Activated CD4-positive, alpha-beta T cell treated with anti-CD3 and anti-CD28 coated beads, Interleukin-2, amount 50 U/mL, for 48 hours (primary cell): Measurements from ENCODE around the gene LTBP3.

Experiments
- DNase-seq, 2 experiments: peaks; one replicate each; pipeline ENCODE4 v3.0.0-alpha.2; 2020

LTBP3 gene

GRCh38 chr11:65505466-65506289 is 52.5 kb downstream of the LTBP3 start:
- DNase-seq = no peak

DNA sequence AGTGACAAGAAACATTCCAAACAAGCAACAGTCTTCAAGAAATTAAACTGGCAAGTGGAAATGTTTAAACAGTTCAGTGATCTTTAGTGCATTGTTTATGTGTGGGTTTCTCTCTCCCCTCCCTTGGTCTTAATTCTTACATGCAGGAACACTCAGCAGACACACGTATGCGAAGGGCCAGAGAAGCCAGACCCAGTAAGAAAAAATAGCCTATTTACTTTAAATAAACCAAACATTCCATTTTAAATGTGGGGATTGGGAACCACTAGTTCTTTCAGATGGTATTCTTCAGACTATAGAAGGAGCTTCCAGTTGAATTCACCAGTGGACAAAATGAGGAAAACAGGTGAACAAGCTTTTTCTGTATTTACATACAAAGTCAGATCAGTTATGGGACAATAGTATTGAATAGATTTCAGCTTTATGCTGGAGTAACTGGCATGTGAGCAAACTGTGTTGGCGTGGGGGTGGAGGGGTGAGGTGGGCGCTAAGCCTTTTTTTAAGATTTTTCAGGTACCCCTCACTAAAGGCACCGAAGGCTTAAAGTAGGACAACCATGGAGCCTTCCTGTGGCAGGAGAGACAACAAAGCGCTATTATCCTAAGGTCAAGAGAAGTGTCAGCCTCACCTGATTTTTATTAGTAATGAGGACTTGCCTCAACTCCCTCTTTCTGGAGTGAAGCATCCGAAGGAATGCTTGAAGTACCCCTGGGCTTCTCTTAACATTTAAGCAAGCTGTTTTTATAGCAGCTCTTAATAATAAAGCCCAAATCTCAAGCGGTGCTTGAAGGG is 53.3 kb downstream of the LTBP3 start:
- no peak for DNase-seq

DNA sequence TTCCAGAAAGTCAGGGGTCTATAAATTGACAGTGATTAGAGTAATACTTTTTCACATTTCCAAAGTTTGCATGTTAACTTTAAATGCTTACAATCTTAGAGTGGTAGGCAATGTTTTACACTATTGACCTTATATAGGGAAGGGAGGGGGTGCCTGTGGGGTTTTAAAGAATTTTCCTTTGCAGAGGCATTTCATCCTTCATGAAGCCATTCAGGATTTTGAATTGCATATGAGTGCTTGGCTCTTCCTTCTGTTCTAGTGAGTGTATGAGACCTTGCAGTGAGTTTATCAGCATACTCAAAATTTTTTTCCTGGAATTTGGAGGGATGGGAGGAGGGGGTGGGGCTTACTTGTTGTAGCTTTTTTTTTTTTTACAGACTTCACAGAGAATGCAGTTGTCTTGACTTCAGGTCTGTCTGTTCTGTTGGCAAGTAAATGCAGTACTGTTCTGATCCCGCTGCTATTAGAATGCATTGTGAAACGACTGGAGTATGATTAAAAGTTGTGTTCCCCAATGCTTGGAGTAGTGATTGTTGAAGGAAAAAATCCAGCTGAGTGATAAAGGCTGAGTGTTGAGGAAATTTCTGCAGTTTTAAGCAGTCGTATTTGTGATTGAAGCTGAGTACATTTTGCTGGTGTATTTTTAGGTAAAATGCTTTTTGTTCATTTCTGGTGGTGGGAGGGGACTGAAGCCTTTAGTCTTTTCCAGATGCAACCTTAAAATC is 54.0 kb downstream of the LTBP3 start:
- DNase-seq = no peak

DNA sequence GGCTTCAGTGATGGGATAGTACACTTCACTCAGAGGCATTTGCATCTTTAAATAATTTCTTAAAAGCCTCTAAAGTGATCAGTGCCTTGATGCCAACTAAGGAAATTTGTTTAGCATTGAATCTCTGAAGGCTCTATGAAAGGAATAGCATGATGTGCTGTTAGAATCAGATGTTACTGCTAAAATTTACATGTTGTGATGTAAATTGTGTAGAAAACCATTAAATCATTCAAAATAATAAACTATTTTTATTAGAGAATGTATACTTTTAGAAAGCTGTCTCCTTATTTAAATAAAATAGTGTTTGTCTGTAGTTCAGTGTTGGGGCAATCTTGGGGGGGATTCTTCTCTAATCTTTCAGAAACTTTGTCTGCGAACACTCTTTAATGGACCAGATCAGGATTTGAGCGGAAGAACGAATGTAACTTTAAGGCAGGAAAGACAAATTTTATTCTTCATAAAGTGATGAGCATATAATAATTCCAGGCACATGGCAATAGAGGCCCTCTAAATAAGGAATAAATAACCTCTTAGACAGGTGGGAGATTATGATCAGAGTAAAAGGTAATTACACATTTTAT is 54.7 kb downstream of the LTBP3 start:
- DNase-seq = no peak

DNA sequence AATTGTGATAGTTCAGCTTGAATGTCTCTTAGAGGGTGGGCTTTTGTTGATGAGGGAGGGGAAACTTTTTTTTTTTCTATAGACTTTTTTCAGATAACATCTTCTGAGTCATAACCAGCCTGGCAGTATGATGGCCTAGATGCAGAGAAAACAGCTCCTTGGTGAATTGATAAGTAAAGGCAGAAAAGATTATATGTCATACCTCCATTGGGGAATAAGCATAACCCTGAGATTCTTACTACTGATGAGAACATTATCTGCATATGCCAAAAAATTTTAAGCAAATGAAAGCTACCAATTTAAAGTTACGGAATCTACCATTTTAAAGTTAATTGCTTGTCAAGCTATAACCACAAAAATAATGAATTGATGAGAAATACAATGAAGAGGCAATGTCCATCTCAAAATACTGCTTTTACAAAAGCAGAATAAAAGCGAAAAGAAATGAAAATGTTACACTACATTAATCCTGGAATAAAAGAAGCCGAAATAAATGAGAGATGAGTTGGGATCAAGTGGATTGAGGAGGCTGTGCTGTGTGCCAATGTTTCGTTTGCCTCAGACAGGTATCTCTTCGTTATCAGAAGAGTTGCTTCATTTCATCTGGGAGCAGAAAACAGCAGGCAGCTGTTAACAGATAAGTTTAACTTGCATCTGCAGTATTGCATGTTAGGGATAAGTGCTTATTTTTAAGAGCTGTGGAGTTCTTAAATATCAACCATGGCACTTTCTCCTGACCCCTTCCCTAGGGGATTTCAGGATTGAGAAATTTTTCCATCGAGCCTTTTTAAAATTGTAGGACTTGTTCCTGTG is 55.4 kb downstream of the LTBP3 start:
- DNase-seq = no peak

GRCh38 chr11:65502274-65502554 is 55.9 kb downstream of the LTBP3 start:
- no peak for DNase-seq

DNA sequence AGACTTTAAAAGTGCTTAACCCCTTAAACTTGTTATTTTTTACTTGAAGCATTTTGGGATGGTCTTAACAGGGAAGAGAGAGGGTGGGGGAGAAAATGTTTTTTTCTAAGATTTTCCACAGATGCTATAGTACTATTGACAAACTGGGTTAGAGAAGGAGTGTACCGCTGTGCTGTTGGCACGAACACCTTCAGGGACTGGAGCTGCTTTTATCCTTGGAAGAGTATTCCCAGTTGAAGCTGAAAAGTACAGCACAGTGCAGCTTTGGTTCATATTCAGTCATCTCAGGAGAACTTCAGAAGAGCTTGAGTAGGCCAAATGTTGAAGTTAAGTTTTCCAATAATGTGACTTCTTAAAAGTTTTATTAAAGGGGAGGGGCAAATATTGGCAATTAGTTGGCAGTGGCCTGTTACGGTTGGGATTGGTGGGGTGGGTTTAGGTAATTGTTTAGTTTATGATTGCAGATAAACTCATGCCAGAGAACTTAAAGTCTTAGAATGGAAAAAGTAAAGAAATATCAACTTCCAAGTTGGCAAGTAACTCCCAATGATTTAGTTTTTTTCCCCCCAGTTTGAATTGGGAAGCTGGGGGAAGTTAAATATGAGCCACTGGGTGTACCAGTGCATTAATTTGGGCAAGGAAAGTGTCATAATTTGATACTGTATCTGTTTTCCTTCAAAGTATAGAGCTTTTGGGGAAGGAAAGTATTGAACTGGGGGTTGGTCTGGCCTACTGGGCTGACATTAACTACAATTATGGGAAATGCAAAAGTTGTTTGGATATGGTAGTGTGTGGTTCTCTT is 56.5 kb downstream of the LTBP3 start:
- no peak for DNase-seq

GRCh38 chr11:65501186-65501471 is 57.0 kb downstream of the LTBP3 start:
- DNase-seq = no peak

DNA sequence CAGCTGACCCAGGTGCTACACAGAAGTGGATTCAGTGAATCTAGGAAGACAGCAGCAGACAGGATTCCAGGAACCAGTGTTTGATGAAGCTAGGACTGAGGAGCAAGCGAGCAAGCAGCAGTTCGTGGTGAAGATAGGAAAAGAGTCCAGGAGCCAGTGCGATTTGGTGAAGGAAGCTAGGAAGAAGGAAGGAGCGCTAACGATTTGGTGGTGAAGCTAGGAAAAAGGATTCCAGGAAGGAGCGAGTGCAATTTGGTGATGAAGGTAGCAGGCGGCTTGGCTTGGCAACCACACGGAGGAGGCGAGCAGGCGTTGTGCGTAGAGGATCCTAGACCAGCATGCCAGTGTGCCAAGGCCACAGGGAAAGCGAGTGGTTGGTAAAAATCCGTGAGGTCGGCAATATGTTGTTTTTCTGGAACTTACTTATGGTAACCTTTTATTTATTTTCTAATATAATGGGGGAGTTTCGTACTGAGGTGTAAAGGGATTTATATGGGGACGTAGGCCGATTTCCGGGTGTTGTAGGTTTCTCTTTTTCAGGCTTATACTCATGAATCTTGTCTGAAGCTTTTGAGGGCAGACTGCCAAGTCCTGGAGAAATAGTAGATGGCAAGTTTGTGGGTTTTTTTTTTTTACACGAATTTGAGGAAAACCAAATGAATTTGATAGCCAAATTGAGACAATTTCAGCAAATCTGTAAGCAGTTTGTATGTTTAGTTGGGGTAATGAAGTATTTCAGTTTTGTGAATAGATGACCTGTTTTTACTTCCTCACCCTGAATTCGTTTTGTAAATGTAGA is 57.6 kb downstream of the LTBP3 start:
- peak; percentile 55 to 63 for DNase-seq

DNA sequence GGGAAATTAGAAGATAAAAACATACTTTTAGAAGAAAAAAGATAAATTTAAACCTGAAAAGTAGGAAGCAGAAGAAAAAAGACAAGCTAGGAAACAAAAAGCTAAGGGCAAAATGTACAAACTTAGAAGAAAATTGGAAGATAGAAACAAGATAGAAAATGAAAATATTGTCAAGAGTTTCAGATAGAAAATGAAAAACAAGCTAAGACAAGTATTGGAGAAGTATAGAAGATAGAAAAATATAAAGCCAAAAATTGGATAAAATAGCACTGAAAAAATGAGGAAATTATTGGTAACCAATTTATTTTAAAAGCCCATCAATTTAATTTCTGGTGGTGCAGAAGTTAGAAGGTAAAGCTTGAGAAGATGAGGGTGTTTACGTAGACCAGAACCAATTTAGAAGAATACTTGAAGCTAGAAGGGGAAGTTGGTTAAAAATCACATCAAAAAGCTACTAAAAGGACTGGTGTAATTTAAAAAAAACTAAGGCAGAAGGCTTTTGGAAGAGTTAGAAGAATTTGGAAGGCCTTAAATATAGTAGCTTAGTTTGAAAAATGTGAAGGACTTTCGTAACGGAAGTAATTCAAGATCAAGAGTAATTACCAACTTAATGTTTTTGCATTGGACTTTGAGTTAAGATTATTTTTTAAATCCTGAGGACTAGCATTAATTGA is 58.3 kb downstream of the LTBP3 start:
- no peak for DNase-seq

DNA sequence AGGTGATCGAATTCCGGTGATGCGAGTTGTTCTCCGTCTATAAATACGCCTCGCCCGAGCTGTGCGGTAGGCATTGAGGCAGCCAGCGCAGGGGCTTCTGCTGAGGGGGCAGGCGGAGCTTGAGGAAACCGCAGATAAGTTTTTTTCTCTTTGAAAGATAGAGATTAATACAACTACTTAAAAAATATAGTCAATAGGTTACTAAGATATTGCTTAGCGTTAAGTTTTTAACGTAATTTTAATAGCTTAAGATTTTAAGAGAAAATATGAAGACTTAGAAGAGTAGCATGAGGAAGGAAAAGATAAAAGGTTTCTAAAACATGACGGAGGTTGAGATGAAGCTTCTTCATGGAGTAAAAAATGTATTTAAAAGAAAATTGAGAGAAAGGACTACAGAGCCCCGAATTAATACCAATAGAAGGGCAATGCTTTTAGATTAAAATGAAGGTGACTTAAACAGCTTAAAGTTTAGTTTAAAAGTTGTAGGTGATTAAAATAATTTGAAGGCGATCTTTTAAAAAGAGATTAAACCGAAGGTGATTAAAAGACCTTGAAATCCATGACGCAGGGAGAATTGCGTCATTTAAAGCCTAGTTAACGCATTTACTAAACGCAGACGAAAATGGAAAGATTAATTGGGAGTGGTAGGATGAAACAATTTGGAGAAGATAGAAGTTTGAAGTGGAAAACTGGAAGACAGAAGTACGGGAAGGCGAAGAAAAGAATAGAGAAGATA is 59.0 kb downstream of the LTBP3 start, which contains the start of gene MALAT1:
Gene MALAT1, plus strand, starts transcription at position 69 of the 736 bp plus-strand sequence.
- DNase-seq = peak; percentile 93 to 95

DNA sequence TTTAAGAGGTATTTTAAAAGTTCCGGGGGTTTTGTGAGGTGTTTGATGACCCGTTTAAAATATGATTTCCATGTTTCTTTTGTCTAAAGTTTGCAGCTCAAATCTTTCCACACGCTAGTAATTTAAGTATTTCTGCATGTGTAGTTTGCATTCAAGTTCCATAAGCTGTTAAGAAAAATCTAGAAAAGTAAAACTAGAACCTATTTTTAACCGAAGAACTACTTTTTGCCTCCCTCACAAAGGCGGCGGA is 59.5 kb downstream of the LTBP3 start:
- no peak for DNase-seq

GRCh38 chr11:65498042-65498726 is 60.0 kb downstream of the LTBP3 start:
- peak; percentile 62 to 72 for DNase-seq

GRCh38 chr11:65497141-65498041 is 60.8 kb downstream of the LTBP3 start:
- DNase-seq = peak; percentile 99

DNA sequence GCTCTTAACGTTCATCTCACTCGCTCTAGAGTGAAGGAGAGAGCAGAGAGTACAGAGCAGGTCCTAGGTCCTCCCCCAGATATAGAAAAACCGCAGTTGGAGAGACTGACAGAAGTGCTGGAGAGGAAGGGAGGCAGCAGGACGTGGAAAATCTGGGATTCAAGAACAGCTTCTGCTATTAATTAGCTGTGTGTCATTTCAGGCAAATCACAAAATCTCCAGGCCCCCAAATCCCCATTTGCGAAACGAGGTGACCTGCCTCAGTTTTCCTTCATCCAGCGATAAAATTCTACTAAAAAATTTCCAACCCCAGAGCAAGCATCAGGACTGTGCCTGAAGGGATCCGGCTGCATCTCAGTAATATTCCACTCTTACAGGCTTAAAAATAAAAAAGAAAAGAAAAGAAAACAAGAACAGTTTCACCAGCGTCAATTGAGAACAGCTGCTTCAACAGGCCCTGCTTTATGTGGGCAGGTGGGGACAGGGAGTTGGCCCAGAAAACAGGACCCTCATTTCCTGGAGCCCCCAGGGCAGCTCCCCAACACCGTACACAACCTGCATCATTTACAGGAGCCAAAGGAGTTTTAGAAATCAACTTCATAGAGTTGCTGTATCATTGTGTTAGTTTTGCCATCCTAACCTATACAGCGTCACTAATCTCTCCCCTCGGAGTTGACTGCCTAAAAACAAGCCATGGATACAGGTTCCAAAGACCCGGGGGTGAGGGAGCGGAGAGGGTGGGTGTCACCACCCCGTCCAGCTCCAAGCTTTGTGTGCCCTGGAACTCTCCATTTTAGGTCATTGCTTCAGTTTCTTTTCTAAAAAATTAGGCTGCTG is 61.6 kb downstream of the LTBP3 start:
- no peak for DNase-seq

DNA sequence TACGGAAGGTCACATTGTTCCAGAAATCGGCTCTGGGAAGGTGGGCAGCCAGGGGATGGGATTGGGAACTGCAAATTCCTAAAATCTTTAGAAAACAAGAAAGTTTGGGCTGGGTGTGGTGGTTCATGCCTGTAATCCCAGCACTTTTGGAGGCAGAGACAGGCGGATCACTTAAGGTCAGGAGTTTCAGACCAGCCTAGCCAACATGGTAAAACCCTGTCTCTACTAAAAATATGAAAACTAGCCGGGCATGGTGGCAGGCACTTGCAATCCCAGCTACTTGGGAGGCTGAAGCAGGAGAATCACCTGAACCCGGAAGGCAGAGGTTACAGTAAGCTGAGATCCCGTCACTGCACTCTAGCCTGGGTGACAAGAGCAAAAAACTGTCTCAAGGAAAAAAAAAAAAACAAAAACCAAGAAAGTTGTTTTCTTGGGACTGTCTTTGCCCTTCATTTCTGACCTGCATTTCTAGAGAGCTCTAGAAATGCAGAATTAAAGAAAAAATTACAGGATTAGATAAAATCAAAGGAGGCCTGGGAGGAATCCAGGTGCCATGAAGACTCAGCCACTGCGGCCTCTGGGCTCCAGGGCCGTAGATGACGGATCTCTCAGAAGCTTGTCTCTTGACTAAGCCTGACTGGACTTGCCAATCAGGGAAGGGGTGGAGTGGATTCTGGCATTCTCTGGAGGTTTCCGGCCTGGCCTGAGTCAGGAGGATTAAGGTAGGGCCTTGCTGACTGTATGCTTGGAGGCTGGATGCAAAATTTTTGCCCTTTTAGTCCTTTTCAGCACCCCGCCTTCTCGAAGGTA is 64.6 kb downstream of the LTBP3 start:
- no peak for DNase-seq
